ENCODE data around the gene RACGAP1. TPM values are rescaled to one million over a fixed set of nuclear protein-coding genes. Genes with fewer than 3 reads are reported as not detected.
A peak's percentile ranks its signal among the peaks of the same experiment; 100 is the strongest.

The RACGAP1 gene
- total RNA-seq, 2 experiments from 2014 or later: 180 to 198 TPM

- DNase-seq (no peak), ATAC-seq (no peak)
- CTCF ChIA-PET: interaction anchor here (1.6 to 3.7 kb wide), 2 partner anchors 14 to 115 kb away, joined by 3 to 22 read pairs; no protein-coding TSS in a partner anchor
- peaks cover 81% of the 10 kb centered on the region for H3K27me3 Mint-ChIP-seq
- H3K36me3 Mint-ChIP-seq: peaks cover 4% of the 10 kb centered on the region
- H3K9me3 Mint-ChIP-seq (ENCODE audit: low read depth): no peaks in the 10 kb centered on the region
- peaks cover 5% of the 10 kb centered on the region for H3K4me1 Mint-ChIP-seq
- H3K27ac Mint-ChIP-seq: no peak overlapping the region
- peak overlapping the region; percentile 3 for H3K4me3 Mint-ChIP-seq
Measured at GRCh38 chr12:49959685-49960473, 65.4 kb downstream of the RACGAP1 start.

DNA sequence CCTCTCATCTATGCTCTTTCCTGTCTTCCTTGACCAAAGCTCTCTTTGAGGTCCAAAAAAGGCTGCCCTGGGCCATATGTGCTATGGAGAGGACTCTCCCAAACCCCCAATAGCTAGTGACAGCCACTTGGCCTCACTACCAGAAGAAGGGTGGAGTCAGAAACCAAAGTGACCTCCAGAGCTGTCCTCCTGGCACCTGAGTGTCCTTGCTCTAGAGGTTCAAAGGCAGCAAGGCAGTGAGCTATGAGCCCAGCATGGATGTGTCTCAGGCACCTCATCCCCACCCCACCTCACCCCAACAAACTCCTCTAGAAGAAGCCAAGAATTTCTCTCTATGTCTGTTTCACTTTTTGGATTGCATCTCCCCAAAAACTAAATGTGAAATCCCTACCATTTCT is 67.7 kb downstream of the RACGAP1 start:
- H3K36me3 Mint-ChIP-seq: peaks cover 4% of the 10 kb centered on the region
- peaks cover 83% of the 10 kb centered on the region for H3K27me3 Mint-ChIP-seq
- peaks cover 5% of the 10 kb centered on the region for H3K4me1 Mint-ChIP-seq
- H3K9me3 Mint-ChIP-seq (ENCODE audit: low read depth): no peaks in the 10 kb centered on the region
- ATAC-seq: no peak
- no peak overlapping the region for H3K27ac Mint-ChIP-seq
- DNase-seq: no peak
- H3K4me3 Mint-ChIP-seq: no peak overlapping the region
- CTCF ChIA-PET: interaction anchor here (0.8 to 2.6 kb wide), 2 partner anchors 10 to 98 kb away, joined by 3 to 28 read pairs; no protein-coding TSS in a partner anchor

DNA sequence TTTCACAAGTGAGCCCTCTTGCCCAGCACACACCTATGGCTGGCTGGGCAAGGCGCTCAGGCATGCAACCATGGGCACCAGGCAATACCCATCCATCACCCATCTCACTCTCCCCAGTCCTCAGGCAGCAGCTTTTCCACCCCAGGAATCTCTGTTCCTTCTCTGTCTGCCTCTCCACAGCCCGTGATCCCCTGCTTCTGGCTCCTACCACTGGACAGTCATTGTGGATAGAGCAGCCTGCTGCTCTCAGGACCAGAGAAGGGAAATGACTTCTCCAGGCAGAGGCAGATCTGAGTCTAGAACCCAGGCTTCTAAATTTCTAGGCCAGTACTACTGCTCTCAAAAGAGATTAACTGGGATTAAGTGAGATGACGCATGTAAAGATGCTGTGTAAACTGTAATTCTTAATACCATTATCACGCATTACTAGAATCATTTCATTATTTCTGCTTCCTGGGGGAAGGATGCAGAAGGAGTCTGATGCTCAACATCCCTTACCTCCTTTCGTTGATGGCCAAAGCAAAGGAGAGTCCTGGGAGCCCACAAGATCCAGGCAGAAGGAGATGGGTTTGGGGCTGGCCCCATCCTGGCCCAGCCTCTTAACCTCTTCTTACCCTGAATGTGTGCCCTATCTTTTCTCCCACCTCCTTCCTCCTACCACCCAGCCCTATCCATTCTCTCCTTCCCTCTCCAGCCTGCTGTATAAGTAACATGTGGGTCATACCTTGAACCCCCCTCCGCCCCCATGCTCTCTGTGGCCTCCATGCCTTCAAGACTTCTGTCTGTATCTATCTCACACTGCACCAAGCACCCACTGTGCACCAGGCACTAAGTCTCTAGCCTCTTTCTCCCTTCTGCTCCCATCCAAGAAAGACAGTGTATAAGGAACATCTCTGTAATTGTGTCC is 68.4 kb downstream of the RACGAP1 start:
- Mint-ChIP-seq H3K4me3 (no peak overlapping the region), H3K27ac (no peak overlapping the region), H3K27me3 (peaks cover 76% of the 10 kb centered on the region), H3K4me1 (peaks cover 5% of the 10 kb centered on the region), H3K36me3 (peaks cover 4% of the 10 kb centered on the region), H3K9me3 (ENCODE audit: low read depth) (no peaks in the 10 kb centered on the region)
- ATAC-seq (no peak), DNase-seq (no peak)
- CTCF ChIA-PET: interaction anchor here (2.6 to 4.1 kb wide), 3 partner anchors 10 to 11 kb away, joined by 19 to 28 read pairs (median 24); no protein-coding TSS in a partner anchor

- H3K9me3 Mint-ChIP-seq (ENCODE audit: low read depth): no peaks in the 10 kb centered on the region
- peaks cover 5% of the 10 kb centered on the region for H3K4me1 Mint-ChIP-seq
- DNase-seq (no peak), ATAC-seq (no peak)
- no peak overlapping the region for H3K4me3 Mint-ChIP-seq
- H3K36me3 Mint-ChIP-seq: peaks cover 4% of the 10 kb centered on the region
- H3K27ac Mint-ChIP-seq: no peak overlapping the region
- peaks cover 73% of the 10 kb centered on the region for H3K27me3 Mint-ChIP-seq
- CTCF ChIA-PET: interaction anchor here (3.5 to 4.1 kb wide), 2 partner anchors 10 to 11 kb away, joined by 19 to 24 read pairs; no protein-coding TSS in a partner anchor
Measured at GRCh38 chr12:49955899-49956662, 69.2 kb downstream of the RACGAP1 start.

GRCh38 chr12:49954863-49955830 is 70.1 kb downstream of the RACGAP1 start:
- no peak for ATAC-seq

GRCh38 chr12:49953961-49954846 is 71.1 kb downstream of the RACGAP1 start:
- no peak for ATAC-seq
- H3K9me3 Mint-ChIP-seq (ENCODE audit: low read depth): no peaks in the 10 kb centered on the region
- H3K27me3 Mint-ChIP-seq: peaks cover 55% of the 10 kb centered on the region
- H3K4me1 Mint-ChIP-seq: no peaks in the 10 kb centered on the region
- H3K27ac Mint-ChIP-seq: no peak overlapping the region
- CTCF ChIA-PET: interaction anchor here (3.5 to 4.1 kb wide), 2 partner anchors 9 to 12 kb away, joined by 19 to 24 read pairs; no protein-coding TSS in a partner anchor
- no peaks in the 10 kb centered on the region for H3K36me3 Mint-ChIP-seq
- H3K4me3 Mint-ChIP-seq: no peak overlapping the region
- DNase-seq: no peak

More at GRCh38 chr12:49954863-49955830, 70.1 kb downstream of the RACGAP1 start:
- H3K36me3 Mint-ChIP-seq: no peaks in the 10 kb centered on the region
- H3K4me3 Mint-ChIP-seq: no peak overlapping the region
- no peaks in the 10 kb centered on the region for H3K4me1 Mint-ChIP-seq
- CTCF ChIA-PET: interaction anchor here (3.5 to 4.1 kb wide), 2 partner anchors 10 to 11 kb away, joined by 19 to 24 read pairs; no protein-coding TSS in a partner anchor
- H3K27me3 Mint-ChIP-seq: peaks cover 64% of the 10 kb centered on the region
- no peak for DNase-seq
- no peaks in the 10 kb centered on the region for H3K9me3 Mint-ChIP-seq (ENCODE audit: low read depth)
- H3K27ac Mint-ChIP-seq: no peak overlapping the region

DNA sequence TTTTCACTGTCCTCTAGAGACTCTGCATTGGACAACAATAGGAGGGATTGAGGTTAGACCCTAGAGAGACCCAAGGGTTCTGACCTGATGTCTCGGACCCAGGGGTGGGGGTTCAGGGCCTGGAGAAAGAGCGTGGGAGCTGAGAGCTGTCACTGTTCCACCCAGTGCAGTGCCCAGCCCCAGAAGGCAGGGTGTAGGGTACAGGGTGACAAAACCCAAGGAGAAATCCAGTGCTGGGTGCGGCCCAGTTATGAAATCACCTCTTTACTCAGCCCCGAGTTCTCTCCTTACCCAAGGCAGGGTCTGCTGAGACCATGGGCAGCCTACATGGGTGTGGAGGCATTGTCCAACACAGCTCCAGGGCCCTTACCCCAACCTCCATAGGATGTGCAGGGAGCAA is 72.1 kb downstream of the RACGAP1 start:
- CTCF ChIA-PET: interaction anchor here (3.5 to 4.1 kb wide), 2 partner anchors 8 to 13 kb away, joined by 19 to 24 read pairs; no protein-coding TSS in a partner anchor
- H3K27ac Mint-ChIP-seq: no peak overlapping the region
- peaks cover 44% of the 10 kb centered on the region for H3K27me3 Mint-ChIP-seq

DNA sequence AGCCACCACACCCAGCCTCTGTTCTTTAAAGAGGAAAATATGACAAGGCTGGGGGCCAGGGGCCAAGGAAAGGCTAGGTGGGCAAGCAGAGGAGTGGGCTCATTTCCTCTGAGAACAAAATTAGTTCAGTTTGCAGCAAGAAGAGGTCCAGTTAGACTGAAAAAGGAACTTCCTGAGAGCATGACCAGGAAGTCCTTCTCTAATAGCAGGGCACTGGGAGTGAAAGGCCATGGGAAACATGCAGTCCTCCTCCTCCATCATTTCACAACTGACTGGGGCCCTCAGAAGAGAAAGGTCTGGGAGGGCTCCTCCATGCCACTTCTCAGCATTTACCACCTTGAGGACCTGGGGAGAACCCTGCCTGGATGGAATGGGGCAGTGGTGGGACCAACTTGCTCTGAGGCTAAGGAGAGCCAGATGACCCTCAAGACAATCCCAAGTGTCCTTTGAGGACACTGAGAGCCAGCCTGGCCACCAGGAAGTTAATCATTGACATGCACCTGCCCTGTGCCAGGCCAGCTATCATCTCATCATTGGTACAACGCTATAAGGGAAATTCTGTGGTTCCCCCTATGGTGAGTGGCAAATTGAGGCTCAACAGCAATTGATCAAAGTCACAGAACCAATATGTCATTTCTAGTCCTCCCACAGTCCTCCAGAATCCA is 72.8 kb downstream of the RACGAP1 start:
- H3K27me3 Mint-ChIP-seq: peaks cover 38% of the 10 kb centered on the region
- no peak overlapping the region for H3K4me3 Mint-ChIP-seq
- no peak overlapping the region for H3K27ac Mint-ChIP-seq
- DNase-seq: no peak
- CTCF ChIA-PET: interaction anchor here (4.1 kb wide), 1 partner anchor 14 kb away, joined by 24 read pairs; no protein-coding TSS in a partner anchor
- H3K36me3 Mint-ChIP-seq: no peaks in the 10 kb centered on the region
- H3K4me1 Mint-ChIP-seq: no peaks in the 10 kb centered on the region
- H3K9me3 Mint-ChIP-seq (ENCODE audit: low read depth): no peaks in the 10 kb centered on the region
- no peak for ATAC-seq

More for the DNA sequence above, 72.1 kb downstream of the RACGAP1 start:
- no peak for DNase-seq
- Mint-ChIP-seq H3K4me1 (no peaks in the 10 kb centered on the region), H3K9me3 (ENCODE audit: low read depth) (no peaks in the 10 kb centered on the region), H3K4me3 (no peak overlapping the region), H3K36me3 (no peaks in the 10 kb centered on the region)
- no peak for ATAC-seq

GRCh38 chr12:49951411-49952240 is 73.7 kb downstream of the RACGAP1 start:
- Mint-ChIP-seq H3K4me3 (no peak overlapping the region), H3K36me3 (no peaks in the 10 kb centered on the region), H3K27me3 (peaks cover 29% of the 10 kb centered on the region), H3K9me3 (ENCODE audit: low read depth) (no peaks in the 10 kb centered on the region), H3K4me1 (no peaks in the 10 kb centered on the region), H3K27ac (no peak overlapping the region)
- ATAC-seq: no peak
- DNase-seq: no peak
- CTCF ChIA-PET: no interaction called here

Data from activated CD8-positive, alpha-beta memory T cell treated with anti-CD3 and anti-CD28 coated beads, Interleukin-2, amount 10 ng/mL, durations not matched to agents 7 days and 5 days (primary cell).